Karpas-422 (cell line): ENCODE measurements around the gene NFKBIE. TPM values are rescaled to one million over a fixed set of nuclear protein-coding genes. Genes with fewer than 3 reads are reported as not detected.
A peak's percentile ranks its signal among the peaks of the same experiment; 100 is the strongest.

Source experiments
- DNase-seq: peaks from one replicate; pipeline ENCODE4 v3.0.0-alpha.2; 2015
- H2AFZ ChIP-seq: fragments of 200-600 bp; sonication (generic); 2 replicates; pipeline ENCODE4 v1.6.1; 2014; ENCODE audit warnings: antibody characterized with exemption, low read length, mixed read lengths
- H3K27ac ChIP-seq: fragments of 200-600 bp; sonication (generic); 2 replicates; pipeline ENCODE4 v1.5.1; 2014; ENCODE audit warnings: mild to moderate bottlenecking, low read length, moderate library complexity
- H3K27me3 ChIP-seq: fragments of 200-600 bp; sonication (generic); 2 replicates; pipeline ENCODE4 v1.6.1; 2014; ENCODE audit warnings: low read length, mixed read lengths
- H3K36me3 ChIP-seq: fragments of 200-600 bp; sonication (generic); 2 replicates; pipeline ENCODE4 v1.6.1; 2014; ENCODE audit warnings: low read length, mixed read lengths; ENCODE audit not compliant: insufficient read depth
- H3K4me1 ChIP-seq: fragments of 200-600 bp; sonication (generic); 2 replicates; pipeline ENCODE4 v1.6.1; 2014; ENCODE audit warnings: mild to moderate bottlenecking, low read length, mixed read lengths
- H3K4me2 ChIP-seq: fragments of 200-600 bp; sonication (generic); 2 replicates; pipeline ENCODE4 v1.6.1; 2014; ENCODE audit warnings: low read length, low read depth, mild to moderate bottlenecking; ENCODE audit not compliant: poor library complexity, severe bottlenecking
- H3K4me3 ChIP-seq: fragments of 200-600 bp; sonication (generic); 2 replicates; pipeline ENCODE4 v1.5.1; 2014; ENCODE audit warnings: mild to moderate bottlenecking, antibody characterized with exemption, low read length, mixed read lengths
- H3K79me2 ChIP-seq: fragments of 200-600 bp; sonication (generic); 2 replicates; pipeline ENCODE4 v1.6.1; 2014; ENCODE audit warnings: mild to moderate bottlenecking, low read length, mixed read lengths
- H3K9ac ChIP-seq: fragments of 200-600 bp; sonication (generic); 2 replicates; pipeline ENCODE4 v1.6.0; 2014; ENCODE audit warnings: low read length
- H3K9me2 ChIP-seq: fragments of 200-600 bp; sonication (generic), shearing (Covaris generic); replicated peaks from 2 replicates; pipeline ENCODE4 v1.6.0; 2014; ENCODE audit warnings: mild to moderate bottlenecking, low read length, moderate library complexity; ENCODE audit not compliant: insufficient read depth
- H3K9me3 ChIP-seq: fragments of 300-700, 200-600 bp; sonication (generic); 2 replicates; pipeline ENCODE4 v1.6.1; 2014; ENCODE audit warnings: low read length, mixed read lengths
- H4K20me1 ChIP-seq: fragments of 200-600 bp; sonication (generic); 2 replicates; pipeline ENCODE4 v1.6.1; 2014; ENCODE audit warnings: mild to moderate bottlenecking, antibody characterized with exemption, low read length, low read depth; ENCODE audit not compliant: insufficient read depth
- total RNA-seq: library from RNA; depleted of rRNA; stranded (reverse); fragments of >200 nt; shearing (Covaris generic); gene quantifications from 2 replicates; pipeline ENCODE4 v1.2.3, GENCODE V29; 2014; ENCODE audit warnings: low replicate concordance

Gene NFKBIE
- total RNA-seq, 1 experiment from 2014 or later, result 26.1 TPM

DNA sequence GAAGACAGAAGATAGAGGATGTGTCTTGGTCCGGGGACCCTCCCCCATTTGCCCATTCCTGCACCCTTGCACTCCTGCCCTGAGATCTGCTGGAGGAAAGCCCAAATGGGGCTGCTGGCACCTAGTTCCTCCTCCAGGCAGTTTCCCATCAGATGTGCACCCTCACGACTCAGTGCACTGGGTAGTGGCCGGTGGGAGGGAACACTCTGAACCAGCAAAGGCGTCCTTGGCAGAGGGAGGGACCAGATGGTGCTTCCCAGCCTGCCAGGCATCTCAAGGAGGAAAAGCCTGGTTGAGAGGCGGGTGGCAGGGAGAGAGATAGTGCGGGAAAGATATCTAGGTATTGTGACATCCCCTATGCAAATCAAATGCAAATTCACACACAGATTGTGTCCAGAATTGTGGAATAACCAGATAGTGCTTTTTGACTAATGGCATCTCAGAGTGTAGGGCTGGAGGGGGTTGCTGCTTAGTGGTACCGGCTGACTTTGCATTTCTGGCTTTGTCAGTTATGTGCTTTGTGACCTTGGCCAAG lies 24.4 kb upstream of the NFKBIE start:
- Histone ChIP-seq H3K4me1 (no peaks in the 10 kb centered on the region), H3K27ac (no peak overlapping the region), H3K9ac (no peak overlapping the region), H2AFZ (no peak overlapping the region), H3K9me3 (no peaks in the 10 kb centered on the region), H3K79me2 (no peaks in the 10 kb centered on the region), H3K36me3 (no peaks in the 10 kb centered on the region), H3K4me2 (no peak overlapping the region), H3K4me3 (no peak overlapping the region), H3K27me3 (no peaks in the 10 kb centered on the region), H3K9me2 (no peaks in the 10 kb centered on the region), H4K20me1 (no peaks in the 10 kb centered on the region)
- no peak for DNase-seq

DNA sequence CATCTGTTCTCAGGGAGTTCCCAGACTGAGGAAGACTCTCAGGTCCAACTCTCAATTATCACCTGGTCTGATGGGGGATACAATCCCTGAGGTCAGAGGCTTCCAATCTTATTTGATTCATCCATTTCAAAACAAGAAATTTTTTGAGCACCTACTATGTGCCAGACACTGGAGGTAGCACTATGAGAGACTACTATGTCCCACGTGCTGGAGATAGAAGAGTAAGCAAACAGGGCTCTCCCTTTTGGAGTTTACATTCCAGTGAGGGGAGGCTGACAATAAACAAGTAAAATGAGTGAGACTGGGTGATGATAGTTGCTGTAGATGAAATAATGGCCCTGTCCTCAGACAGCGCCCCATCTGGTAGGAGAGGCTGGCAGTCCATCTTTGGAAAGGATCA lies 21.4 kb upstream of the NFKBIE start:
- Histone ChIP-seq H2AFZ (no peak overlapping the region), H3K4me3 (no peak overlapping the region), H3K27me3 (no peaks in the 10 kb centered on the region), H3K4me2 (no peak overlapping the region), H3K27ac (no peak overlapping the region), H3K9me3 (no peaks in the 10 kb centered on the region), H3K9ac (no peak overlapping the region), H3K4me1 (no peaks in the 10 kb centered on the region), H4K20me1 (no peaks in the 10 kb centered on the region; the same call in 1 of the 2 replicates), H3K36me3 (no peaks in the 10 kb centered on the region), H3K9me2 (no peaks in the 10 kb centered on the region), H3K79me2 (no peaks in the 10 kb centered on the region)
- DNase-seq, result no peak

DNA sequence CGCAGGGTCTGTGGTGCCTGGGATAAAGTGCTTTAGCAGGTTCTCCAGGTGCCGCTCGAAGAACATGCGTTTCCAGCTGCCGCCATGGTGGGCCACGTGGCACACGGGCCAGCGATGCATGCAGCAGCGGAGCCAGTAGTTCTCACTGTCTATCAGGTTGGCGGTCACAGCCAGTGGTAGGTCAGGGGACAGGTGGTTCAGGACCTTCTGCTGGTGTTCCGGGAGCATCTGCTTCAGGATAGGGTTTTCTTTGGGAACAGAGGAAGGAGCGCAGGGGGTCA lies 20.9 kb upstream of the NFKBIE start:
- H3K9me3 ChIP-seq, result no peaks in the 10 kb centered on the region
- H3K4me3 ChIP-seq, result no peak overlapping the region
- H3K27ac ChIP-seq, result no peak overlapping the region
- no peak for DNase-seq
- no peaks in the 10 kb centered on the region for H3K27me3 ChIP-seq
- no peak overlapping the region for H3K4me2 ChIP-seq
- H2AFZ ChIP-seq, result no peak overlapping the region
- H3K9me2 ChIP-seq, result no peaks in the 10 kb centered on the region
- H4K20me1 ChIP-seq, result no peaks in the 10 kb centered on the region; the same call in 1 of the 2 replicates
- no peak overlapping the region for H3K9ac ChIP-seq
- H3K36me3 ChIP-seq, result no peaks in the 10 kb centered on the region
- H3K4me1 ChIP-seq, result no peaks in the 10 kb centered on the region
- no peaks in the 10 kb centered on the region for H3K79me2 ChIP-seq

DNA sequence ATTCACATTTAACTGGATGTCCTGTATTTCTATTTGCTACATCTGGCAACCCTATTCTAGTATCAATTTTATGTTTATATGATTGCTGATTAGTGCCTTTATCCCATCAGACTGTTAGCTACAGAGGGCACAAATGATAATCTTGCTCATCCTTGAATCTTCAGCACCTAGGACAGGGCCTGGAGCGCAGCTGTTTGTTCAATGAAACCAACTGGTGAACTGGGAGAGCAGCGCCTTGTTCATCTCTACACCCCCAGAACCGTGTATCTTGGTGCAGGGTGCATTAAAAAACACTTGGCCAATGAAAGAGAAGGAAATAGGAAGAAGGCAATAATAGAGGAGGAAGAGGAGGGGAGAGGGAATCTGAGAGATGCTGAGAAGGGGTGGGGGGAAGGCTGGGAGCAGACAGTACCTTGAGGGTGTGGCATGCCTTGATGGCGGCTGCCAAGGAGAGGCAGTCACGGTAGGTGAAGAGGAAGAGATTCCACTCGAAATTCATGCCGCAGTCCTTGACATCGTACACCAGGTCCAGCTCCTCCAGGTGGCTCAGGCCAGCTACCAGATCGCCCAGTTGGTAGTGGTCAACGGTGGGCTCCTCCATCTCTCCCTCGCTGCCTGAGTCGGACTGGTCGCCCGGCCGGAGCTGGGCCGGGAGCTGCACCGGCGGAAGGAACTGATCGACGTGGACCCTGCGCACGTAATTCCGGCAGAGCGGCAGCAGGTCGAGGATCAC lies 20.4 kb upstream of the NFKBIE start:
- peak; percentile 69 for DNase-seq
- H3K27me3 ChIP-seq, result no peaks in the 10 kb centered on the region
- no peaks in the 10 kb centered on the region for H3K9me2 ChIP-seq

DNA sequence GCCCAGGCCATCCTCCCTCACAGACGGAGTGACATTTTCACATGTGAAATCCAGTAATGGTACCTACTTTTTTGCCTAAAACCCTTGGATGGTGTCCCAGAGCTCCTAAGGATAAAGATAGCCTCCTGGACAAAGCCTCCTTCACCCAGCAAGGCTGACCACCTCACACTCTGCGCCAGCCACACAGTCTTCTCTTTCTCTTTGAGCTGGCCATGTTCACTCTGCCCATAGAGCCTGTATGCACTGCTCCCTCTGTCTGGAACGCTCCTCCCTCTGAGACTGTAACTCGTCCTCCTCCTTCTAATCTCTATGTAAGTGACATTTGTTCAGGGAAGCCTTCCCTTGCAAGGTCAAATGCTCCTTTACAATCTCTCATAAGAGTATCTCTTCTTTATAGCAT lies 19.5 kb upstream of the NFKBIE start:
- Histone ChIP-seq H3K4me2 (no peak overlapping the region), H3K27me3 (no peaks in the 10 kb centered on the region), H3K9me2 (no peaks in the 10 kb centered on the region), H3K9me3 (no peaks in the 10 kb centered on the region), H4K20me1 (no peaks in the 10 kb centered on the region; the same call in 1 of the 2 replicates), H3K4me1 (no peaks in the 10 kb centered on the region), H3K79me2 (no peaks in the 10 kb centered on the region), H3K4me3 (no peak overlapping the region), H3K9ac (no peak overlapping the region), H3K27ac (no peak overlapping the region), H3K36me3 (no peaks in the 10 kb centered on the region), H2AFZ (no peak overlapping the region)
- DNase-seq, result no peak

More for the DNA sequence above, 20.4 kb upstream of the NFKBIE start:
- no peak overlapping the region for H3K4me2 ChIP-seq
- H3K4me1 ChIP-seq, result no peaks in the 10 kb centered on the region
- no peaks in the 10 kb centered on the region for H3K79me2 ChIP-seq
- no peak overlapping the region for H3K9ac ChIP-seq
- H4K20me1 ChIP-seq, result no peaks in the 10 kb centered on the region; the same call in 1 of the 2 replicates
- H3K9me3 ChIP-seq, result no peaks in the 10 kb centered on the region
- H3K4me3 ChIP-seq, result no peak overlapping the region
- no peaks in the 10 kb centered on the region for H3K36me3 ChIP-seq
- H3K27ac ChIP-seq, result no peak overlapping the region
- no peak overlapping the region for H2AFZ ChIP-seq

DNA sequence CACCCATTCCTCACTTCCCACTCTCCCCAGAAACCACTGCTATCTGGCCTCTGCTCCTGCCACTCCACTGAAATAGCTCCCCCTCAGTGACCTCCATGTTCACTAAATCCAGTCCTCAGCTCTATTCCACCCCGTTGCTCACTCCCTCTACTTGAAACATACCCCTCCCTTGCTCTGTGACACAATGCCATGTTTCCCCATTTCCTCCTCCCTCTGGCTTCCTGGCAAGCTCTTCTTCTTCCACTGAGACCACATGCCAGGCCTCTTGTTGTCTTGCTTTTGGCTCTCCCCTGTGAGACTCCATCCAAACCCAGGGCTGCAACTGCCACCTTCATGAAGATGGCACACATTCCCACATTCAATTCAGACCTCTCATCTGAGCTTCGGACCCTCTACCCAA lies 18.8 kb upstream of the NFKBIE start:
- H2AFZ ChIP-seq, result no peak overlapping the region
- no peaks in the 10 kb centered on the region for H3K79me2 ChIP-seq
- no peak overlapping the region for H3K4me2 ChIP-seq
- no peak overlapping the region for H3K27ac ChIP-seq
- H3K27me3 ChIP-seq, result no peaks in the 10 kb centered on the region
- H3K9ac ChIP-seq, result no peak overlapping the region
- no peaks in the 10 kb centered on the region for H3K36me3 ChIP-seq
- no peaks in the 10 kb centered on the region; the same call in 1 of the 2 replicates for H4K20me1 ChIP-seq
- H3K9me3 ChIP-seq, result no peaks in the 10 kb centered on the region
- no peak overlapping the region for H3K4me3 ChIP-seq
- DNase-seq, result no peak
- H3K4me1 ChIP-seq, result no peaks in the 10 kb centered on the region
- no peaks in the 10 kb centered on the region for H3K9me2 ChIP-seq

DNA sequence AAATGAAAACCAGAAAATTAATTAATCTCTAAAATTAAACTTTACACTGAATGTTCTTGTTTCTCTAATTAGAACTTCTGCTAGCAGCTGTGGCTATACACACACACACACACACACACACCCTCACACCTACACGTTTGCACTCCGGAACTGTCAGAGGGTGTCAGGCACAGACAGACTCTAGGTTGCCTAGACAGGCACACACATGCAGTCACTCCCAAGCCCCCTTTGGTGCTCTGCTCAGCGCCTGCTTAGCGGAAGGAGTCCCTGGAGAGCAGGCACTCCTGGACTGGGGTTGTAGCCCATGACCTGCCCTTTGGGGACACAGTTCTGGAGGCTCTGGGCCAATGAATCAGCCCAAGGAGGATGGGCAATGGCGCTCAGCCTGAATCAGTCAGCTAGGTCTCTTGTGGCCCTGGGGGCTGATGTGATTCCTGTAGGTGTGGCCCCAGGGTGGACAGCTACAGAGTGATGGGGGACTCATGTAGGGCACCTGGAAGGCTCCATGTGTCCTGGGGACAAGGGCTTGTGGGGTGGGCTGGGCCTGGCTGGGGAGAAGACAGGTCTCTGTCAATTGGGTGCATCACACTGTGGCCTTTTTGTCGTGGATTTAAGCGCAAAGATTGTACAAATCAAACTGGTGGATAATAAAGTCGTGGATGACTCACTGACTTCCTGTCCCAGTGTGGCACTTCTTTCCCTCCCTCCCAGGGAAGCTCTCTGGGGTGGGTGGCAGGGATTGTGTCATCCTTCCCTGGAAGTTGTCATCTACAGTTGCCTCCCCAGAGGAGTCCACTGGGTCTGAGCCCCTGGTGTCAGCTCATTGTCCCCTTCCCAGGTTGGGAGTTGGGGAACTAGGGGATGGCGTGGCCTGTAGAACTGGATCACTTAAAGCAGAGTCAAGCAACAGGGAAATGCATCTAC lies 13.7 kb upstream of the NFKBIE start:
- H3K27ac ChIP-seq, result no peak overlapping the region
- no peaks in the 10 kb centered on the region; the same call in 1 of the 2 replicates for H4K20me1 ChIP-seq
- no peaks in the 10 kb centered on the region for H3K27me3 ChIP-seq
- no peaks in the 10 kb centered on the region for H3K9me2 ChIP-seq
- no peak overlapping the region for H2AFZ ChIP-seq
- no peaks in the 10 kb centered on the region for H3K36me3 ChIP-seq
- no peaks in the 10 kb centered on the region for H3K9me3 ChIP-seq
- no peaks in the 10 kb centered on the region for H3K4me1 ChIP-seq
- no peak overlapping the region for H3K4me2 ChIP-seq
- DNase-seq, result no peak
- no peaks in the 10 kb centered on the region for H3K79me2 ChIP-seq
- no peak overlapping the region for H3K4me3 ChIP-seq
- no peak overlapping the region for H3K9ac ChIP-seq

DNA sequence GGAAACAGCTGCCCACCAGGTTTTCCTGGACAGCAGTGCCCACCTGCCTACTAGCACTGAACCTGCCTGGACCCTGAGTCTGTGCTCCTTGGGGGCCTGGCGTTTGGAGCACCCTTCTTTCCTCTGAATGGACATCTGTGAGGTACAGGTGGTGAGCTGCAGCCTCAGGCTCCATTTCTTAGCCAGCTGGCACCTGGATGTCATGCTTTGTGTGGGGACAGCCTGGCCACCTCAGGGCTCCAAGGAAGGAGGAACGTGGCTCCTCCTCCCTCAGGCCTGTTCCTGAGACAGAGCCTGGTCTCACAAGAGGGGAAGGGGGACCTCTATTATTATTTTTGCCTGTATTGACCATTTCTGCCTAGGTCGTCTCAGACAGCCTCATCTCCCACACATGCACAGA lies 13.0 kb upstream of the NFKBIE start:
- DNase-seq, result no peak
- H3K4me3 ChIP-seq, result no peak overlapping the region
- H3K9me3 ChIP-seq, result no peaks in the 10 kb centered on the region
- no peaks in the 10 kb centered on the region for H4K20me1 ChIP-seq
- no peak overlapping the region for H3K27ac ChIP-seq
- H3K36me3 ChIP-seq, result no peaks in the 10 kb centered on the region
- H2AFZ ChIP-seq, result no peak overlapping the region
- H3K9ac ChIP-seq, result no peak overlapping the region
- no peak overlapping the region for H3K4me2 ChIP-seq
- H3K9me2 ChIP-seq, result no peaks in the 10 kb centered on the region
- H3K4me1 ChIP-seq, result no peaks in the 10 kb centered on the region
- no peaks in the 10 kb centered on the region for H3K79me2 ChIP-seq
- no peaks in the 10 kb centered on the region for H3K27me3 ChIP-seq
